Neuronal stem cell (in vitro differentiated cells): ENCODE data around the gene SZT2.

Experiments
- DNase-seq: peaks from one replicate; pipeline ENCODE4 v3.0.0-alpha.2; 2013; ENCODE audit warnings: low spot score
- H2AFZ ChIP-seq: one replicate; pipeline ENCODE4 v1.6.1; 2013; ENCODE audit warnings: mild to moderate bottlenecking, low read length, inconsistent platforms
- H2AK5ac ChIP-seq: 2 replicates; pipeline ENCODE4 v1.6.1; 2013; ENCODE audit warnings: low read depth, mild to moderate bottlenecking, inconsistent platforms, low read length, moderate library complexity, mixed read lengths
- H2BK120ac ChIP-seq: 2 replicates; pipeline ENCODE4 v1.6.1; 2013; ENCODE audit warnings: low read depth, mild to moderate bottlenecking, inconsistent platforms, low read length, moderate library complexity, mixed read lengths
- H2BK12ac ChIP-seq: one replicate; pipeline ENCODE4 v1.6.1; 2013; ENCODE audit warnings: low read length, inconsistent platforms
- H2BK15ac ChIP-seq: 2 replicates; pipeline ENCODE4 v1.6.1; 2013; ENCODE audit warnings: mild to moderate bottlenecking, low read length, inconsistent platforms, mixed read lengths
- H2BK5ac ChIP-seq: one replicate; pipeline ENCODE4 v1.6.1; 2013; ENCODE audit warnings: inconsistent platforms, mild to moderate bottlenecking, low read length, moderate library complexity
- H3K14ac ChIP-seq: one replicate; pipeline ENCODE4 v1.6.1; 2013; ENCODE audit warnings: low read length, inconsistent platforms
- H3K18ac ChIP-seq: 2 replicates; pipeline ENCODE4 v1.6.1; 2013; ENCODE audit warnings: low read length, inconsistent platforms
- H3K23ac ChIP-seq: 2 replicates; pipeline ENCODE4 v1.6.1; 2013; ENCODE audit warnings: low read depth, mild to moderate bottlenecking, mixed read lengths, low read length, inconsistent platforms; ENCODE audit not compliant: poor library complexity
- H3K27ac ChIP-seq: replicated peaks from 3 replicates; pipeline ENCODE4 v1.5.1; 2013; ENCODE audit warnings: low read length, inconsistent platforms
- H3K27me3 ChIP-seq, 3 experiments: 2 replicates each; pipeline ENCODE4 v1.6.1; 2013; ENCODE audit warnings: low read length in 3 of 3, mild to moderate bottlenecking in 2 of 3, inconsistent platforms in 1 of 3, low read depth in 1 of 3, mixed read lengths in 1 of 3, moderate library complexity in 1 of 3; ENCODE audit not compliant: control insufficient read depth in 3 of 3, insufficient read depth in 3 of 3
- H3K36me3 ChIP-seq, 2 donors: replicated peaks in 1 of 2; 2 replicates each; pipeline ENCODE4 v1.6.1; 2013; ENCODE audit warnings: low read length in 2 of 2; ENCODE audit not compliant: control insufficient read depth in 2 of 2, insufficient read depth in 2 of 2
- H3K4ac ChIP-seq: 2 replicates; pipeline ENCODE4 v1.6.1; 2013; ENCODE audit warnings: inconsistent platforms, mild to moderate bottlenecking, low read length, moderate library complexity
- H3K4me1 ChIP-seq, 2 donors: 1 replicate in 1 of 2; 2 replicates in 1 of 2; pipeline ENCODE4 v1.6.1; 2013; ENCODE audit warnings: low read length in 2 of 2, low read depth in 1 of 2; ENCODE audit not compliant: control insufficient read depth in 2 of 2, insufficient read depth in 1 of 2
- H3K4me2 ChIP-seq: one replicate; pipeline ENCODE4 v1.6.1; 2013; ENCODE audit warnings: mild to moderate bottlenecking, low read length, inconsistent platforms; ENCODE audit not compliant: insufficient read depth, poor library complexity, severe bottlenecking
- H3K4me3 ChIP-seq, 2 donors: 2 replicates each; pipeline ENCODE4 v1.5.1; 2013; ENCODE audit warnings: low read length in 2 of 2, mild to moderate bottlenecking in 2 of 2, inconsistent platforms in 1 of 2, moderate library complexity in 1 of 2
- H3K79me1 ChIP-seq: one replicate; pipeline ENCODE4 v1.6.1; 2013; ENCODE audit warnings: low read depth, mild to moderate bottlenecking, inconsistent platforms, low read length, moderate library complexity
- H3K9ac ChIP-seq: one replicate; pipeline ENCODE4 v1.6.1; 2013; ENCODE audit warnings: mild to moderate bottlenecking, low read depth, low read length, inconsistent platforms; ENCODE audit not compliant: poor library complexity
- H3K9me3 ChIP-seq, 2 donors: replicated peaks in 1 of 2; 2 replicates each; pipeline versions ENCODE3 to v1.6.1; 2013; ENCODE audit warnings: low read length in 2 of 2, mild to moderate bottlenecking in 2 of 2, inconsistent platforms in 1 of 2, low read depth in 1 of 2, mixed read lengths in 1 of 2, moderate library complexity in 1 of 2; ENCODE audit not compliant: control insufficient read depth in 2 of 2, insufficient read depth in 1 of 2
- H4K8ac ChIP-seq: one replicate; pipeline ENCODE4 v1.6.1; 2013; ENCODE audit warnings: low read depth, mild to moderate bottlenecking, inconsistent platforms, low read length, moderate library complexity
- H4K91ac ChIP-seq: one replicate; pipeline ENCODE4 v1.6.1; 2013; ENCODE audit warnings: low read length, low read depth, mild to moderate bottlenecking, inconsistent platforms; ENCODE audit not compliant: poor library complexity
- WGBS, 2 donors: extraction: QIAGEN DNeasy Blood & Tissue Kit; methylation state at CpG; one replicate each; pipeline ENCODE4 v1.1.7; 2013; ENCODE audit warnings: missing lambda C conversion rate in 2 of 2, mixed read lengths in 1 of 2; ENCODE audit not compliant: insufficient read length in 2 of 2, insufficient replicate concordance in 1 of 2; ENCODE audit errors: extremely low coverage in 2 of 2; 5-methylcytosine and 5-hydroxymethylcytosine counted together

The SZT2 gene

GRCh38 chr1:43383449-43383848 is 6.2 kb upstream of the SZT2 start:
- H3K9me3 ChIP-seq = no peaks in the 10 kb centered on the region
- H3K27ac ChIP-seq = no peak overlapping the region
- H2BK12ac ChIP-seq = no peak overlapping the region
- peaks cover 35 to 74% of the 10 kb centered on the region in 2 donors for H3K36me3 ChIP-seq
- H3K9ac ChIP-seq = no peak overlapping the region
- no peak overlapping the region for H2BK15ac ChIP-seq
- no peak overlapping the region for H3K23ac ChIP-seq
- no peak for DNase-seq
- peaks cover 0 to 6% of the 10 kb centered on the region in 2 donors for H3K4me1 ChIP-seq
- no peak overlapping the region for H3K14ac ChIP-seq
- no peak overlapping the region for H2AFZ ChIP-seq
- H3K79me1 ChIP-seq = peaks cover 2% of the 10 kb centered on the region
- H2BK120ac ChIP-seq = no peak overlapping the region
- no peak overlapping the region for H4K8ac ChIP-seq
- no peak overlapping the region for H3K4me3 ChIP-seq
- H3K27me3 ChIP-seq = no peaks in the 10 kb centered on the region
- H2AK5ac ChIP-seq = no peak overlapping the region
- H3K18ac ChIP-seq = no peak overlapping the region
- no peak overlapping the region for H3K4me2 ChIP-seq
- no CpG with 5 or more reads among the region's 2 CpGs for WGBS, 2 donors
- no peak overlapping the region for H3K4ac ChIP-seq
- H4K91ac ChIP-seq = no peak overlapping the region
- H2BK5ac ChIP-seq = no peak overlapping the region

DNA sequence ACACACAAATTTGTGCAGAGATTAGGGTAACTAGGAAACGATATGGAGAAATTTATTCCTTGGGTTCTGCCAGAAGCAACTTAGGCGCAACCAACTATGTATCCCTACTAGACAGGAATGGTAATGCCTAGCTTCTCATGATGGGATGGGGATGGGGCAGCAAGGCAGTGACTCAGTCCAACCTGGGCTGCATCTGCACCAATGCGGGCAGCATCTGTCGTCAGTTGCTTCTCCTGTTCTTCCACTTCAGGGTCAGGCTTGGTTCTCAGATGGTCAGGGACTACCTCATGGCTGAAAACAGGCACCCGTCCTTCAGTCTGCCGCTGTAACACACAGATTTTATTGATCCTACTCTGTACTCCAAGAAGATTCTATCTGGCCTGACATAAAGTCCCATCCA is 3.0 kb upstream of the SZT2 start:
- Histone ChIP-seq H2AFZ (no peak overlapping the region), H3K14ac (no peak overlapping the region), H3K36me3 (peaks cover 32 to 66% of the 10 kb centered on the region in 2 donors), H2BK12ac (no peak overlapping the region), H3K27me3 (no peaks in the 10 kb centered on the region), H3K18ac (no peak overlapping the region), H2AK5ac (no peak overlapping the region), H3K4ac (no peak overlapping the region), H3K4me3 (no peak overlapping the region), H3K79me1 (peaks cover 7% of the 10 kb centered on the region), H2BK120ac (no peak overlapping the region), H3K27ac (no peak overlapping the region), H3K4me1 (peaks cover 7 to 13% of the 10 kb centered on the region in 2 donors), H4K8ac (no peak overlapping the region), H3K9ac (no peak overlapping the region), H3K9me3 (no peaks in the 10 kb centered on the region), H3K4me2 (no peak overlapping the region), H4K91ac (no peak overlapping the region), H3K23ac (no peak overlapping the region), H2BK5ac (no peak overlapping the region), H2BK15ac (no peak overlapping the region)
- WGBS, 2 donors = no CpG with 5 or more reads among the region's 6 CpGs
- no peak for DNase-seq

- H3K23ac ChIP-seq = no peak overlapping the region
- DNase-seq = no peak
- H3K79me1 ChIP-seq = peaks cover 7% of the 10 kb centered on the region
- H4K91ac ChIP-seq = no peak overlapping the region
- no peak overlapping the region for H3K4ac ChIP-seq
- H3K4me2 ChIP-seq = no peak overlapping the region
- no peak overlapping the region for H2BK15ac ChIP-seq
- no peak overlapping the region for H2AFZ ChIP-seq
- peaks cover 7% of the 10 kb centered on the region in 2 donors for H3K4me1 ChIP-seq
- no CpG with 5 or more reads among the region's 4 CpGs for WGBS, 2 donors
- no peak overlapping the region for H3K18ac ChIP-seq
- H2BK12ac ChIP-seq = no peak overlapping the region
- no peak overlapping the region for H2BK5ac ChIP-seq
- H3K9ac ChIP-seq = no peak overlapping the region
- no peak overlapping the region for H2BK120ac ChIP-seq
- no peaks in the 10 kb centered on the region for H3K27me3 ChIP-seq
- peaks cover 30 to 52% of the 10 kb centered on the region in 2 donors for H3K36me3 ChIP-seq
- no peak overlapping the region for H3K14ac ChIP-seq
- H3K9me3 ChIP-seq = no peaks in the 10 kb centered on the region
- H4K8ac ChIP-seq = no peak overlapping the region
- H2AK5ac ChIP-seq = no peak overlapping the region
- H3K4me3 ChIP-seq = peak overlapping the region in 1 of 2 donors; percentile 96
- no peak overlapping the region for H3K27ac ChIP-seq
These were observed 1.6 kb upstream of the SZT2 start for GRCh38 chr1:43387976-43388599.

- no peak overlapping the region for H3K27ac ChIP-seq
- no peak overlapping the region for H3K23ac ChIP-seq
- H2BK120ac ChIP-seq = no peak overlapping the region
- DNase-seq = no peak
- H3K18ac ChIP-seq = no peak overlapping the region
- H3K14ac ChIP-seq = no peak overlapping the region
- H4K91ac ChIP-seq = no peak overlapping the region
- no peak overlapping the region for H4K8ac ChIP-seq
- no peaks in the 10 kb centered on the region for H3K27me3 ChIP-seq
- H2BK15ac ChIP-seq = no peak overlapping the region
- H2BK12ac ChIP-seq = no peak overlapping the region
- H2AFZ ChIP-seq = no peak overlapping the region
- peak overlapping the region; percentile 77 for H3K4me2 ChIP-seq
- no peak overlapping the region for H3K4ac ChIP-seq
- no peak overlapping the region for H2AK5ac ChIP-seq
- no peak overlapping the region for H2BK5ac ChIP-seq
- H3K4me3 ChIP-seq = peak overlapping the region in 1 of 2 donors; percentile 96
- no peak overlapping the region for H3K9ac ChIP-seq
- peaks cover 7% of the 10 kb centered on the region in 2 donors for H3K4me1 ChIP-seq
- WGBS, 2 donors = no CpG with 5 or more reads among the region's 3 CpGs
- no peaks in the 10 kb centered on the region for H3K9me3 ChIP-seq
- peaks cover 27 to 47% of the 10 kb centered on the region in 2 donors for H3K36me3 ChIP-seq
- H3K79me1 ChIP-seq = peaks cover 7% of the 10 kb centered on the region
These were observed 1.1 kb upstream of the SZT2 start for GRCh38 chr1:43388613-43389012.
